ENCODE results near the gene CALD1. TPM values are rescaled to one million over a fixed set of nuclear protein-coding genes. Genes with fewer than 3 reads are reported as not detected.

CALD1 gene, protein sequence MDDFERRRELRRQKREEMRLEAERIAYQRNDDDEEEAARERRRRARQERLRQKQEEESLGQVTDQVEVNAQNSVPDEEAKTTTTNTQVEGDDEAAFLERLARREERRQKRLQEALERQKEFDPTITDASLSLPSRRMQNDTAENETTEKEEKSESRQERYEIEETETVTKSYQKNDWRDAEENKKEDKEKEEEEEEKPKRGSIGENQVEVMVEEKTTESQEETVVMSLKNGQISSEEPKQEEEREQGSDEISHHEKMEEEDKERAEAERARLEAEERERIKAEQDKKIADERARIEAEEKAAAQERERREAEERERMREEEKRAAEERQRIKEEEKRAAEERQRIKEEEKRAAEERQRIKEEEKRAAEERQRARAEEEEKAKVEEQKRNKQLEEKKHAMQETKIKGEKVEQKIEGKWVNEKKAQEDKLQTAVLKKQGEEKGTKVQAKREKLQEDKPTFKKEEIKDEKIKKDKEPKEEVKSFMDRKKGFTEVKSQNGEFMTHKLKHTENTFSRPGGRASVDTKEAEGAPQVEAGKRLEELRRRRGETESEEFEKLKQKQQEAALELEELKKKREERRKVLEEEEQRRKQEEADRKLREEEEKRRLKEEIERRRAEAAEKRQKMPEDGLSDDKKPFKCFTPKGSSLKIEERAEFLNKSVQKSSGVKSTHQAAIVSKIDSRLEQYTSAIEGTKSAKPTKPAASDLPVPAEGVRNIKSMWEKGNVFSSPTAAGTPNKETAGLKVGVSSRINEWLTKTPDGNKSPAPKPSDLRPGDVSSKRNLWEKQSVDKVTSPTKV
- total RNA-seq, result 120 and 124 TPM in 2 replicates

DNA sequence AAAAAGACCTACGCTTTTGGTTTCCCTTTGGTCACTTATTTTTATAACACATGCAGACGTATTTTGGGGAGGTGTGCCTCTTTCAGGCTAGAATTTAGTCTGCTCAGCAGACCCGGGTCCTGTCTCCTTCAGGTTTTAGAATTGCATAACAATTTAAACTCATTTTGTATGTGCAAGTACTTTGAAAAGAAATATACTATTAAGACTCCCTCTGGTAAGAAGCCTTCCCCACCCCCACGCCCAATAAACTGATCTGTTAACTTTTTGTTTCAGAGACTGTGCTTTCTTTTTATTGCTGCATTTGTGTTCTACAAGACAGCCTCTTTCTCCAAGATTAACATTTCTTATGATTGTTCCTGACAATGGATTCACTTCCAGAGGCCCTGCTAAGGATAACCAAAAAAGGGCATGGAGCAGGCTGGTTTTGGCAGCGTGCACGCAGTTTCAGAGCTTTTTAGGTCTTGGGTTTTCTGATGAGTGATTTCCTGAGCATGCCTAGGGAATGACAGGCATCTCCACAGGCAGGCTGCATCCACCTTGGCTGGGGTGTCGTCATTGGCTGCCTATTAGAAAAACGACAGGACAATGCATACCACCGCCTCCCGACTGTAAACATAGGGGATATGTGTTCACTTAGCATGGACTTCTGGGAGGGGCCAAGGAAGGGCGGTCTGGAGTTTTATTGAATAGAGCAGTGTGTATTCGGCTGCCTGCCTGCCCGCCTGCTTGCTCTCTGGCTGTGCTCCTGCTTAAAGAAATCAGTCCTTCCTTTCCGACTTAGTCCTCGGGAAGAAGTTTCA lies at the start of gene CALD1:
Gene CALD1, plus strand, starts transcription at position 694 of the 800 bp plus-strand sequence. CDS start 88,100 bp downstream, outside the sequence.

DNA sequence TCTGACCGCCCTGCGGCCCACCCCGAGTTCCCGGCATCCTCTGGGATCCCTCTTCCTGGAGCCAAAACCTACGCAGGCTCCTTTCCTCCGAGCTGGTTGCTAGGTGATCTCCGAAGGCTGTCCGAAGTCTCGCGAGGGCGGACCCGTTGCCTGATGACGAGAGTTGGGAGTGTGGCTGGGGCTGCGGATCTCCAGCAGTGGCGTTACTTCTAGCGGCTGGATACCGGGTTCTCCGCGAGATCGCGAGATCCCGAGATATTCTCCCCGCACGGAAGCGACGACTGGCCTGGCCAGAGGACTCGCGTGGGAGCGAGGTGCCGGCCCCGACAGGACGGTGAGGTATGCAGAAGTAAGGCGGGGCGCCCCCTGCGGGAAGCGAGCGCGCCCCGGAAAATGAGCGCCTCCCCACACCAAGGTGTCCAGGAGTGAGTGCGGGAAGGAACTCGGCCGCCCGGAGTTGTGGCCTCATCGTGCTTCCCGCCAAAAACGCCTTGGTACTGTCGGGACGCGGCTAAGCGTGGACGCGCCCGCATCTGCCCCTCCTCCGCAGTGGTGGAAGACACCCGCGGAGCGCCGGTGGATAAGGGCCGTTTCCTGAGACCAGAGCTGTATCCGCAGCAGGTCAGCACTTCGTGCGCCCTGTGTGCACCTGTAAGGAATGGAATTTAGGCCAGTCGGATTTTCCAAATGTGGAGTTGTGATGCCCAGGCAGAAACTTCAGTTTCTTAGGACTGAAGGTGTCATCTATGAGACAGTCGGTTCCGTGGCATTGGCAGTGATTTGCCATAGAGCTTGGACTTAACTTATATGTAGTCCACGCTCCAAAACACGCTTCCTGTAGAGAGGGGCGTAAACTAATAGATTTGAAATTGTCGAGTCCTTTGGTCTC lies 207.2 kb downstream of the CALD1 start, which contains the start of gene AGBL3:
Gene AGBL3, plus strand, starts transcription at position 146 of the 889 bp plus-strand sequence. CDS start 1,426 bp downstream, outside the sequence.

Other genes with a start within 250 kb of the CALD1 start
- gene AKR1B15, start 230.5 kb upstream of the CALD1 start, total RNA-seq, result not detected in 2 replicates
- gene BPGM, start 132.8 kb upstream of the CALD1 start, total RNA-seq, result 7.1 and 10.3 TPM in 2 replicates
- 2.1 and 2.8 TPM in 2 replicates for gene AGBL3, start 206.9 kb downstream of the CALD1 start, total RNA-seq